H1 (cell line): ENCODE data around the gene MIX23. TPM values are rescaled to one million over a fixed set of nuclear protein-coding genes. Genes with fewer than 3 reads are reported as not detected.

Experiments
- CTCF ChIA-PET: fragments of 300-600 bp; sonication (Branson Sonifier 250); formaldehyde crosslinking; loops from one replicate; lab custom pipeline; 2021; ENCODE audit not compliant: partially characterized antibody; lab: Charles Lee
- POLR2A ChIA-PET: fragments of 300-600 bp; sonication (Branson Sonifier 250); formaldehyde crosslinking; loops from one replicate; lab custom pipeline; 2021; ENCODE audit warnings: inconsistent platforms; ENCODE audit not compliant: partially characterized antibody; lab: Charles Lee
- DNase-seq, 2 experiments: peaks; one replicate each; pipeline versions ENCODE4 v3.0.0 to v3.0.0-alpha.2; 2010 to 2022; ENCODE audit warnings: low spot score in 2 of 2, low read depth in 1 of 2, mixed read lengths in 1 of 2
- FAIRE-seq: peaks from 2 replicates; lab custom pipeline; 2011; peaks lifted over from hg19 to GRCh38; lab: Jason Lieb, UNC
- H2AFZ ChIP-seq: 2 replicates; pipeline ENCODE4 v1.8.1; 2012; ENCODE audit warnings: low read length, inconsistent platforms
- H2AK5ac ChIP-seq: 2 replicates; pipeline ENCODE4 v1.6.1; 2013; ENCODE audit warnings: low read depth, low read length
- H2BK120ac ChIP-seq: replicated peaks from 2 replicates; pipeline ENCODE3; 2013; ENCODE audit warnings: low read depth, low read length, inconsistent platforms
- H2BK12ac ChIP-seq: 2 replicates; pipeline ENCODE4 v1.6.1; 2013; ENCODE audit warnings: low read depth, low read length
- H2BK15ac ChIP-seq: 2 replicates; pipeline ENCODE4 v1.6.1; 2013; ENCODE audit warnings: low read length
- H2BK20ac ChIP-seq: 2 replicates; pipeline ENCODE4 v1.6.1; 2013; ENCODE audit warnings: low read length
- H2BK5ac ChIP-seq: 2 replicates; pipeline ENCODE4 v1.6.1; 2013; ENCODE audit warnings: low read depth, low read length
- H3K14ac ChIP-seq: 2 replicates; pipeline ENCODE4 v1.6.1; 2013; ENCODE audit warnings: inconsistent platforms; ENCODE audit not compliant: insufficient read length
- H3K18ac ChIP-seq: 2 replicates; pipeline ENCODE4 v1.6.1; 2013; ENCODE audit warnings: low read length; ENCODE audit errors: extremely low read depth
- H3K23ac ChIP-seq: 2 replicates; pipeline ENCODE4 v1.6.1; 2013; ENCODE audit warnings: inconsistent platforms; ENCODE audit not compliant: insufficient read length
- H3K23me2 ChIP-seq: 2 replicates; pipeline ENCODE4 v1.6.1; 2013; ENCODE audit warnings: low read depth, low read length
- H3K27ac ChIP-seq: 2 replicates; pipeline ENCODE4 v1.6.1; 2011; ENCODE audit warnings: low read depth, low read length, inconsistent platforms
- H3K27me3 ChIP-seq, 4 experiments: replicated peaks in 1 of 4; 1 replicate in 1 of 4; 2 replicates in 3 of 4; pipeline versions ENCODE4 v1.6.1 to v1.8.1; 2011 to 2013; ENCODE audit warnings: low read length in 3 of 4, mild to moderate bottlenecking in 3 of 4, inconsistent platforms in 2 of 4, mixed read lengths in 2 of 4, moderate library complexity in 1 of 4; ENCODE audit not compliant: control insufficient read depth in 3 of 4, insufficient read depth in 3 of 4; ENCODE audit errors: extremely low read depth in 1 of 4
- H3K36me3 ChIP-seq, 4 experiments: 2 replicates each; pipeline versions ENCODE4 v1.6.1 to v1.8.1; 2011 to 2013; ENCODE audit warnings: mild to moderate bottlenecking in 4 of 4, low read length in 3 of 4, moderate library complexity in 2 of 4, control low read depth in 1 of 4, inconsistent platforms in 1 of 4; ENCODE audit not compliant: insufficient read depth in 4 of 4, control insufficient read depth in 2 of 4
- H3K4ac ChIP-seq: replicated peaks from 2 replicates; pipeline ENCODE3; 2013; ENCODE audit warnings: low read length, low read depth, mixed read lengths, inconsistent platforms; ENCODE audit not compliant: insufficient read length
- H3K4me1 ChIP-seq, 4 experiments: replicated peaks in 1 of 4; 1 replicate in 1 of 4; 2 replicates in 3 of 4; pipeline versions ENCODE4 v1.6.1 to v1.8.1; 2011 to 2013; ENCODE audit warnings: low read length in 3 of 4, inconsistent platforms in 2 of 4, mixed read lengths in 1 of 4; ENCODE audit not compliant: insufficient read depth in 4 of 4, control insufficient read depth in 3 of 4
- H3K4me2 ChIP-seq, 2 experiments: 2 replicates each; pipeline versions ENCODE4 v1.6.1 to v1.8.1; 2011 to 2013; ENCODE audit warnings: low read depth in 2 of 2, low read length in 2 of 2, control low read depth in 1 of 2, inconsistent platforms in 1 of 2, mild to moderate bottlenecking in 1 of 2; ENCODE audit not compliant: insufficient read depth in 1 of 2
- H3K4me3 ChIP-seq, 4 experiments: fragments of 200-600, 300-600 bp in 1 of 4; sonication (generic), shearing (Covaris generic), sonication (Bioruptor Twin) in 1 of 4; 2 replicates each; pipeline versions ENCODE4 v1.5.1 to v1.8.1; 2011 to 2016; ENCODE audit warnings: low read length in 4 of 4, low read depth in 3 of 4, control low read depth in 2 of 4, inconsistent platforms in 2 of 4, mild to moderate bottlenecking in 2 of 4, mixed read lengths in 1 of 4, moderate library complexity in 1 of 4; ENCODE audit not compliant: insufficient read depth in 2 of 4; ENCODE audit errors: extremely low read depth in 1 of 4
- H3K56ac ChIP-seq: replicated peaks from 2 replicates; pipeline ENCODE3; 2013; ENCODE audit warnings: low read depth, mild to moderate bottlenecking, mixed read lengths, low read length, inconsistent platforms; ENCODE audit not compliant: insufficient read length
- H3K79me1 ChIP-seq: 2 replicates; pipeline ENCODE4 v1.6.1; 2013; ENCODE audit warnings: low read depth, low read length, control low read depth
- H3K79me2 ChIP-seq, 2 experiments: 2 replicates each; pipeline versions ENCODE4 v1.6.1 to v1.8.1; 2012 to 2013; ENCODE audit warnings: low read length in 2 of 2, mild to moderate bottlenecking in 2 of 2, inconsistent platforms in 1 of 2; ENCODE audit not compliant: insufficient read depth in 2 of 2, control insufficient read depth in 1 of 2
- H3K9ac ChIP-seq, 4 experiments: replicated peaks in 1 of 4; 1 replicate in 1 of 4; 2 replicates in 3 of 4; pipeline versions ENCODE4 v1.6.1 to v1.8.1; 2011 to 2013; ENCODE audit warnings: low read depth in 3 of 4, low read length in 3 of 4, control low read depth in 2 of 4, mild to moderate bottlenecking in 2 of 4, moderate library complexity in 2 of 4, inconsistent platforms in 1 of 4; ENCODE audit errors: extremely low read depth in 1 of 4
- H3K9me3 ChIP-seq, 2 experiments: 2 replicates each; pipeline versions ENCODE4 v1.6.1 to v1.8.1; 2012 to 2013; ENCODE audit warnings: mild to moderate bottlenecking in 2 of 2, moderate library complexity in 2 of 2, control low read depth in 1 of 2, inconsistent platforms in 1 of 2, low read depth in 1 of 2, low read length in 1 of 2, mixed read lengths in 1 of 2; ENCODE audit not compliant: insufficient read depth in 2 of 2
- H4K20me1 ChIP-seq, 2 experiments: replicated peaks in 1 of 2; 2 replicates each; pipeline versions ENCODE3 to v1.8.1; 2011 to 2013; ENCODE audit warnings: inconsistent platforms in 2 of 2, low read length in 2 of 2, mild to moderate bottlenecking in 1 of 2; ENCODE audit not compliant: insufficient read depth in 2 of 2, control insufficient read depth in 1 of 2
- H4K5ac ChIP-seq: 2 replicates; pipeline ENCODE4 v1.6.1; 2013; ENCODE audit warnings: low read length, low read depth, mixed read lengths, inconsistent platforms; ENCODE audit not compliant: insufficient read length
- H4K8ac ChIP-seq: 2 replicates; pipeline ENCODE4 v1.8.0; 2013; ENCODE audit warnings: mild to moderate bottlenecking, moderate library complexity, low read length, inconsistent platforms; ENCODE audit not compliant: insufficient read depth; ENCODE audit errors: extremely low read depth
- H4K91ac ChIP-seq: replicated peaks from 2 replicates; pipeline ENCODE3; 2013; ENCODE audit warnings: low read length, mixed read lengths, inconsistent platforms; ENCODE audit not compliant: insufficient read length
- CBX5 ChIP-seq: fragments of 300-800, 300-1000 bp; sonication (generic); IDR thresholded peaks from 2 replicates; pipeline ENCODE4 v1.7.1; 2016; ENCODE audit warnings: antibody characterized with exemption, low read length, low read depth
- RAD21 ChIP-seq, 2 experiments: IDR thresholded peaks in 1 of 2; conservative IDR thresholded peaks in 1 of 2; 2 replicates each; pipeline ENCODE4 v1.6.1; 2011; ENCODE audit warnings: low read depth in 2 of 2, low read length in 2 of 2, improper control_type of control experiment in 1 of 2, inconsistent platforms in 1 of 2, mild to moderate bottlenecking in 1 of 2, moderate library complexity in 1 of 2
- WGBS, 2 experiments: shearing (Covaris generic) in 1 of 2; methylation state at CpG; one replicate each; pipeline versions ENCODE4 v1.1.6 to v1.1.7; 2013 to 2015; ENCODE audit warnings: low lambda C conversion rate in 2 of 2, mixed read lengths in 2 of 2, inconsistent platforms in 1 of 2, low coverage in 1 of 2, missing lambda C conversion rate in 1 of 2; ENCODE audit not compliant: insufficient replicate concordance in 2 of 2, insufficient coverage in 1 of 2, insufficient read length in 1 of 2; ENCODE audit errors: extremely low coverage in 1 of 2, missing lambda C conversion rate in 1 of 2; 5-methylcytosine and 5-hydroxymethylcytosine counted together
- polyA plus RNA-seq, 7 experiments: library from polyadenylated mRNA; depleted of rRNA in 3 of 7; stranded (reverse) in 5 of 7; unstranded in 2 of 7; fragments of >200 nt in 5 of 7; fragments of 200-250 nt in 2 of 7; gene quantifications; 1 replicate in 5 of 7; 2 replicates in 1 of 7; 4 replicates in 1 of 7; pipeline versions ENCODE4 v1.2.1 to v1.2.3, GENCODE V29; 2011 to 2013; ENCODE audit warnings: missing spikeins in 2 of 7, mixed read lengths in 2 of 7
- total RNA-seq: library from RNA; stranded (reverse); fragmentation: NEBNext Ultra II Directional; extraction: Animal tissue kit (Norgen Biotek cat#: 25700); gene quantifications from 2 replicates; pipeline ENCODE4 v1.2.1, GENCODE V29; 2021

Gene MIX23
- total and polyA plus RNA-seq, 2 of the 8 experiments (the other 6 are each of a cell fraction or from before 2014, with no cell fraction given): 22.1 to 69.6 TPM

DNA sequence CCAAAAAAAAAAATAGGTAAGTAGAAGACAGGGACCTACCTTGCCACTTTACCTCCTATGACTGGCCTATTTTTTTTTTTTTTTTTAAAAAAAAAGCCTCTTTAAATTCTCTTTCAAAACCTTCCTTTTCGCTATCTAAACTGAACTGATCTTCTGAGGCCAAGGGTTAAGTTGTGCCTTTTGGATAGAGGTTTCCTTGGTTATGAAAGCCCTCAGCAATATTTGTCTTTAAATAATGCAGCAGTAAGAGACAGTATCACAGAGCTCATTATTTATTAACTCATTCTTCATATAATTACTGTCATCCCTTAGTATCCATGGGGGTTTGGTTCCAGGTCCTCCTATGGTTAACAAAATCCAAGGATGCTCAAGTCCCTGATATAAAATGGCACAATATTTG, 9.0 kb downstream of the MIX23 start:
- Histone ChIP-seq H4K5ac (no peak overlapping the region), H2BK120ac (no peak overlapping the region), H3K23me2 (no peaks in the 10 kb centered on the region), H3K18ac (no peak overlapping the region), H3K4me2 (no peak overlapping the region), H3K14ac (no peak overlapping the region), H4K91ac (no peak overlapping the region), H2BK5ac (no peak overlapping the region), H3K23ac (no peak overlapping the region), H3K4me1 (no peaks in the 10 kb centered on the region), H2AK5ac (no peak overlapping the region), H2BK15ac (no peak overlapping the region), H3K56ac (no peak overlapping the region), H3K4ac (no peak overlapping the region), H3K79me1 (peaks cover 2% of the 10 kb centered on the region; the same call in 1 of the 2 replicates), H3K4me3 (no peak overlapping the region), H2BK12ac (no peak overlapping the region), H3K36me3 (peaks cover 3 to 18% (median 6%) of the 10 kb centered on the region in 4 experiments; a peak in 5 of 8 replicates), H2BK20ac (no peak overlapping the region), H3K27ac (no peak overlapping the region), H3K27me3 (no peaks in the 10 kb centered on the region), H4K8ac (no peak overlapping the region), H3K9me3 (no peaks in the 10 kb centered on the region), H3K9ac (no peak overlapping the region), H2AFZ (no peak overlapping the region), H3K79me2 (peaks cover 0 to 40% of the 10 kb centered on the region in 2 experiments; a peak in 2 of 4 replicates), H4K20me1 (peaks cover 0 to 2% of the 10 kb centered on the region in 2 experiments)
- ChIA-PET CTCF (no interaction called here), POLR2A (interaction anchor here (1.4 to 2.2 kb wide), 2 partner anchors 9 to 10 kb away, joined by 4 to 7 read pairs; partner anchors contain the start of genes FAM162A and MIX23)
- no peak for DNase-seq
- FAIRE-seq: no peak
- 100% methylated on average over 1 of the region's 1 CpG; no CpG with 5 or more reads in 1 of the 2 experiments for WGBS, 2 experiments
- TF ChIP-seq CBX5 (no peak), RAD21 (IDR thresholded peaks at IDR 0.05 in 1 of 2, conservative IDR thresholded peaks at IDR 0.05 in 1 of 2; ENCODE audit: low read depth in 2 of 2, low read length in 2 of 2) (no peak)
